ENCODE results near the gene ZNF835.

The ZNF835 gene

DNA sequence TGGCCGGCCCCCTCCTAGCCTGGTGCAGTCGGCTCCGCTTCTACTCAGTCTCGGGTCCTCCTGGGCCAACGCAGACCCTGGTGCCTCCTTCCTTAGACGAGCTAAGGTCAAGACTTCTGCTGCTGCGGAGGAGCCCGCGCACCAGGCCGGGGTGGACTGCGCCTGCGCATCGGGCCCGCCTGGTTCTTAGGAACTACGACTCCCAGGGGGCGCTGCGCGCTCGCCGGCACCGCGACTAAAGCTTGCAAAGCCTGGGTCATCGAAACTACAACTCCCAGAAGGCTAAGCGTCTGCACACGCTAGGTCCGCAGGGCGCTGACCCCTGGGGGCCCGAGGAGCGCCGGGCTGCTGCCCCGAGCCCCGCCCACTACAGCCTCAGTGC lies at the start of gene ZNF835:
TSS of gene ZNF835 (minus strand) at position 145 of the 382 bp plus-strand sequence. CDS start 6,559 bp downstream, outside the sequence.
- Histone ChIP-seq H3K4me3 (ENCODE audit: low read depth, low read length) (no peak within 1 kb of the TSS), H3K27ac (no peak within 1 kb of the TSS)
- DNase-seq, result peak; percentile 40

DNA sequence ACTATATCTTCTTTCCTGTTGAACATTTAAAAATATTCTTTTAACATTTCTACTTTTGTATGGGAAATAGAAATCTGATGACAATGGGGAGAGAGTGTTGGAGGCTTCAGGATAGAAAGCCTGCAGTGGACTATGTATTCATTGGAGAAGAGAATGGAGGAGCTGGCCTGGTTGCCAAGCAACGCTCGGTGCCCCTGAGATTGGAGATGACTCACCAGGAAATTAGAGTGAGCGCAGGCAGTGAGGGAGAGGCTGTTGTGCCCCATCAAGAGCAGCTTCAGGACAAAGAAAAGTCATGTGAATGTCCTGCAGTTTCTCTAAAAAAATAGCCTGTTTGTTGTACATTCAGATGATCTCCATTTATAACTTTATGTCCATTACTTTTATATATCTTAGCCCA lies 48.7 kb upstream of the ZNF835 start:
- in situ Hi-C loops (cut with HindIII; ENCODE audit: low pct_ligation_motif_present, low sequenced_read_pairs), result no loop called here
- TF ChIP-seq, protein P1, sequence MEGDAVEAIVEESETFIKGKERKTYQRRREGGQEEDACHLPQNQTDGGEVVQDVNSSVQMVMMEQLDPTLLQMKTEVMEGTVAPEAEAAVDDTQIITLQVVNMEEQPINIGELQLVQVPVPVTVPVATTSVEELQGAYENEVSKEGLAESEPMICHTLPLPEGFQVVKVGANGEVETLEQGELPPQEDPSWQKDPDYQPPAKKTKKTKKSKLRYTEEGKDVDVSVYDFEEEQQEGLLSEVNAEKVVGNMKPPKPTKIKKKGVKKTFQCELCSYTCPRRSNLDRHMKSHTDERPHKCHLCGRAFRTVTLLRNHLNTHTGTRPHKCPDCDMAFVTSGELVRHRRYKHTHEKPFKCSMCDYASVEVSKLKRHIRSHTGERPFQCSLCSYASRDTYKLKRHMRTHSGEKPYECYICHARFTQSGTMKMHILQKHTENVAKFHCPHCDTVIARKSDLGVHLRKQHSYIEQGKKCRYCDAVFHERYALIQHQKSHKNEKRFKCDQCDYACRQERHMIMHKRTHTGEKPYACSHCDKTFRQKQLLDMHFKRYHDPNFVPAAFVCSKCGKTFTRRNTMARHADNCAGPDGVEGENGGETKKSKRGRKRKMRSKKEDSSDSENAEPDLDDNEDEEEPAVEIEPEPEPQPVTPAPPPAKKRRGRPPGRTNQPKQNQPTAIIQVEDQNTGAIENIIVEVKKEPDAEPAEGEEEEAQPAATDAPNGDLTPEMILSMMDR (IDR thresholded peaks at IDR 0.05; ENCODE audit: low read depth, low read length, missing control alignments), result no peak
- Histone ChIP-seq H3K36me3 (replicated peaks) (no peaks in the 10 kb centered on the region), H3K27ac (no peak overlapping the region), H3K27me3 (replicated peaks) (no peaks in the 10 kb centered on the region), H3K4me3 (ENCODE audit: low read depth, low read length) (no peak overlapping the region)
- DNase-seq, result no peak

More for the DNA sequence above, at the start of gene ZNF835:
- no peaks in the 10 kb centered on the region for H3K27me3 ChIP-seq (replicated peaks)
- in situ Hi-C loops (cut with HindIII; ENCODE audit: low pct_ligation_motif_present, low sequenced_read_pairs), result no loop called here
- TF ChIP-seq, protein P1 (IDR thresholded peaks at IDR 0.05; ENCODE audit: low read depth, low read length, missing control alignments), result no peak
- no peaks in the 10 kb centered on the region for H3K36me3 ChIP-seq (replicated peaks)

DNA sequence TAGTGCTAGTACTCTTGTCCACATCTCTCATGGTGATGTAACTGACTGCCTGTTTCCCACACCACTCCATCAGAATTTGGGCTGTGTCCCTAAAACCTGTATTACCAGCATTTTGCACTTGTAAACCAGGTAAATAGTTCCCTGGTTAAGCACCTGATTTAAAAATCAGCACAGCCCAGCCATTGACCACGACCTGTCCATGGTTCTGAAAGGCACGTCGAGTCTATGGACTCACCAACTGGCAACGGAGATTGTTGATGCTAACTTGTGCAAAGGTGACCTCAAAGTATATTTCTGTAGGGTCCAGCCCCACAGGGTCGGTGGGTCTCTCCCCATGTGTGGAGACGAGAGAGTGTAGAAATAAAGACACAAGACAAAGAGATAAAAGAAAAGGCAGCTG lies 46.7 kb upstream of the ZNF835 start:
- Histone ChIP-seq H3K27me3 (replicated peaks) (no peaks in the 10 kb centered on the region), H3K27ac (no peak overlapping the region), H3K36me3 (replicated peaks) (no peaks in the 10 kb centered on the region), H3K4me3 (ENCODE audit: low read depth, low read length) (no peak overlapping the region)
- in situ Hi-C loops (cut with HindIII; ENCODE audit: low pct_ligation_motif_present, low sequenced_read_pairs), result no loop called here
- TF ChIP-seq, protein P1 (IDR thresholded peaks at IDR 0.05; ENCODE audit: low read depth, low read length, missing control alignments), result no peak
- DNase-seq, result no peak

DNA sequence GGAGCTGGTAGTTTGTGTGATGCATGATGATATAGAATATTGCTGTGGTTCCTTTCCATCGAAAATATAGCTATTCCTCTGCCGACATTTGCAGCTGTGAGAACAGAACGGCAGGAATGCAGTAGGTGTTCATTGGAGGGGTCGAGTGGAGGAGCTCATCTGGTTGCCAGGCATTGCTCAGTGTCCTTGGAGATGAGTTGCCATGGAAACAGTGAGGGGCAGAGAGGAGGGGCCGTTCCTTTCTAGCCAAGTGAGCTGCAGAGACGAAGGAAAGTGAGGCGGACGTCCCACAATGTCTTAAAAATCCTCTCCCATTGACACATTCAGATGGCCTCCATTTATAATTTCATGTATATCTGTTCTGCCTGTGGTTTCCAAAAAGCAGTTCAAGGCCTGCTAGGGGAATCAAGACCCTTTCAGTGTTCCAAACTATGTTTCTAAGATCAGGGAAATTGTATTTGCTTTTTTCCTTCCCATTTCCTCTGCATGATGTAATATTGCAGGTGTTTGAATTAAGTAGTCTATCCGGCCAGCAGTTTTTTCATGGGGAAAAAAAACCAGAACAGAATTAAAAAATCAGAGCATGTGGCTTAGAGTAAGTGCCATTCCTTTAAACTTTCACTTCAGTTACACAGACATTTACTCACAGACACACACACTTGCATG lies 41.2 kb upstream of the ZNF835 start:
- H3K36me3 ChIP-seq (replicated peaks), result no peaks in the 10 kb centered on the region
- H3K27me3 ChIP-seq (replicated peaks), result no peaks in the 10 kb centered on the region
- no peak for DNase-seq
- H3K4me3 ChIP-seq (ENCODE audit: low read depth, low read length), result no peak overlapping the region
- in situ Hi-C loops (cut with HindIII; ENCODE audit: low pct_ligation_motif_present, low sequenced_read_pairs), result no loop called here
- TF ChIP-seq, protein P1 (IDR thresholded peaks at IDR 0.05; ENCODE audit: low read depth, low read length, missing control alignments), result no peak
- no peak overlapping the region for H3K27ac ChIP-seq

DNA sequence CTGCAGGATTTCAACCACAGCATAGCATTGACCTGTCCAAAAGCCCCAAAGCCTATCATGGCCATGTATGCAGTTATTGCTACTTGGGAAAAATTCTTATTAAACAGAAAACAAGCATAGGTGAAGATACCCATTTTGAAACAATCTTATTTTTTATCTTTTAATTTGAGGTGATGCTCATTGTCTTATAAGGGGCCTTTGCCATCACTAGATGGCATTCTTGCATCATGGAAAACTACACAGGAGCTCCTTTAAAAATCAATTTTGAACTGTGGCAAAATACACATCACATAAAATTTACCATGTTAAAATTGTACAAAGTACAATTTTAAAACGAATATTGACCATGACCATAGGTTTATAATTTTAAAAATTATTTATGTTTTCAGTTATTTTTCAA lies 38.9 kb upstream of the ZNF835 start:
- TF ChIP-seq, protein P1 (IDR thresholded peaks at IDR 0.05; ENCODE audit: low read depth, low read length, missing control alignments), result no peak
- Histone ChIP-seq H3K27ac (no peak overlapping the region), H3K36me3 (replicated peaks) (no peaks in the 10 kb centered on the region), H3K4me3 (ENCODE audit: low read depth, low read length) (no peak overlapping the region), H3K27me3 (replicated peaks) (no peaks in the 10 kb centered on the region)
- in situ Hi-C loops (cut with HindIII; ENCODE audit: low pct_ligation_motif_present, low sequenced_read_pairs), result no loop called here
- DNase-seq, result no peak

DNA sequence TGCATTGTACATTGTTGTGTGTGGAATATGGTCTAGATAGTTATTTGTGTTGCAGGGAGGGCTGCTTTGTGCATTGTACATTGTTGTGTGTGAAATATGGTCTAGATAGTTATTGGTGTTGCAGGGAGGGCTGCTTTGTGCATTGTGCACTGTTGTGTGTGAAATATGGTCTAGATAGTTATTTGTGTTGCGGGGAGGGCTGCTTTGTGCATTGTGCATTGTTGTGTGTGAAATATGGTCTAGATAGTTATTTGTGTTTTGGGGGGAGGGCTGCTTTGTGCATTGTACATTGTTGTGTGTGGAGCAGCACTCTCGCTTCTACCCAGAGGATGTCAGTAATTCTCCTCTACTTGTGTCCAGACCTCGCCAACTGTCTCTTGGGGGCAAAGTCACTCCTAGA lies 36.3 kb upstream of the ZNF835 start:
- Histone ChIP-seq H3K27me3 (replicated peaks) (no peaks in the 10 kb centered on the region), H3K27ac (no peak overlapping the region), H3K4me3 (ENCODE audit: low read depth, low read length) (no peak overlapping the region), H3K36me3 (replicated peaks) (no peaks in the 10 kb centered on the region)
- no peak for DNase-seq
- in situ Hi-C loops (cut with HindIII; ENCODE audit: low pct_ligation_motif_present, low sequenced_read_pairs), result no loop called here
- TF ChIP-seq, protein P1 (IDR thresholded peaks at IDR 0.05; ENCODE audit: low read depth, low read length, missing control alignments), result no peak
